GM18505 (cell line): ENCODE data around the gene KATNAL1.
"Not testable (repeated sequence)": the region's sequence is repeated elsewhere in the genome, so short reads cannot be mapped to it uniquely, and the experiment has no call there.

Experiments
- ATAC-seq: cut with Tn5 transposase; IDR thresholded peaks from one replicate; pipeline ENCODE4 v1.9.1; 2021; ENCODE audit not compliant: unreplicated experiment
- POLR2A ChIP-seq: IDR thresholded peaks from 4 replicates; pipeline ENCODE4 v1.6.1; 2011; ENCODE audit warnings: borderline replicate concordance; ENCODE audit not compliant: insufficient read depth, insufficient read length; ENCODE audit errors: extremely low read depth

KATNAL1 gene

DNA sequence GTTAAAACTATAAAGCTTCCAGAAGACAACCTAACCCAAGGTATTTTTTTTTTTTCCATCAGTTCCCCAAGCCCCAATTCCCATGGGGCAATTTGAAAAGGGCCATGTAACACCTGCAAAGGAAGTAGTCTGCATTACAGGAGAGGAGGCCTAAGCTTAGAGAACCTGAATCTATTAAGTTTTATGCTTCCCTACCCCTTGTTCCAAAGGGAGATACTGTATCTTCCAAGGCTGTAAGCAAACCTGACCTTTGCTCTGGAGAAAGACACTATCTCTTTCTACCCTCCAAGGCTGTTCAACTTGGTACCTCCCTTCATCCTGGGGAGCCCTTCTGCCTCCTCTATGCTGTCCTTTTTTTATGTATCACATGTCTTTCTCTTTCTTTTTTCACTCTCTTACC is 15.0 kb downstream of the KATNAL1 start:
- ATAC-seq, result no peak
- TF ChIP-seq POLR2A, result no peak

- no peak for ATAC-seq
- no peak for TF ChIP-seq POLR2A
Observed at GRCh38 chr13:30290812-30291436, 16.4 kb downstream of the KATNAL1 start.

DNA sequence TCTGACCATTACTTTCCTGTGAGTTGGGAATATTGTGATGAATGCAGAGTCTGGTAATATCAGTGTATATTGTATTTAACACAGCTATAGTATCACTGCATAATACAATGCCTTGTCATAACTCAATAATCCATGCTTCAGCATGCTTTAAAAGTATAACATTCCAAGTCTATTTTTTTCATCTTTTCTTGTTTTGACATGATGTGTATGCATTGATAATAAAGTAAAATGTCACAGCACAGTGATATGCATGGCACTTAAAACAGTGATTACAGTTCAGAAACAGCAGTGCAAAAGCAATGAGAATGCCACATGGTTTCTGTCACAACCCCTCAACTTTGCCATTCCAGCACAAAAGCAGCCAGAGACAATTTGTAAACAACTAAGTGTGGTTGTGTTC is 17.8 kb downstream of the KATNAL1 start:
- no peak for ATAC-seq
- no peak for TF ChIP-seq POLR2A

DNA sequence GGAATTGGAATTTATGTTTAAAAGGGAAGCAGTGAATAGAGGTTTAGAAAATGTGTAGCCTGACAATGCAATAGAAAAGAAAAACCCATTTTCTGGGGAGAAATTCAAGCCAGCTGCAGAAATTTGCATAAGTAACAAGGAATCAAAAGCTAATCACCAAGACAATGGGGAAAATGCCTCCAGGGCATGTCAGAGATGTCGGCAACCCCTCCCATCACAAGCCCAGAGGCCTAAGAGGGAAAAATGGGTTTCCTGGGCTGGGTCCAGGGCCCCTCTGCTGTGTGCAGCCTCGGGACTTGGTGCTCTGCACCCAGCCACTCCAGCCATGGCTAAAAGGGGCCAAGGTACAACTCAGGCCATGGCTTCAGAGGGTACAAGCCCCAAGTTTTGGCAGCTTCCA is 21.3 kb downstream of the KATNAL1 start:
- not testable (repeated sequence) for ATAC-seq

DNA sequence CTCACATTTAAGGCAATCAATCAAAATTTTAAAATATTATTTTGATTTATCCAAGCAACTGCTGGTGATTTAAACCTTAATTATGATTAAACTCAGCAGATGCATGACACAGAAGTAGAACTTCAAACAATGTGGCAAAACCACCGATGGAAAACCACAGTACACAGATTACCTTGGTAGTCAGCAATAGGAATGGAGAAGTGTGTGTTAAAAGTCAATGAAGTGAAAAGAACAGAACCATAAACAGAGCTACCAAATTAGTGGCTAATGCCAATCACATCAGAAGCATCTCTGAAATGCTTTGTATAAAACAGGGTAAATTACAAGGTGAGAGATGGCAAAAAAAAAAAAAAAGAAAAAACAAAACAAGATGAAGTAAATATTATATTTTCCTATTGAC is 31.2 kb downstream of the KATNAL1 start:
- no peak for TF ChIP-seq POLR2A
- no peak for ATAC-seq

DNA sequence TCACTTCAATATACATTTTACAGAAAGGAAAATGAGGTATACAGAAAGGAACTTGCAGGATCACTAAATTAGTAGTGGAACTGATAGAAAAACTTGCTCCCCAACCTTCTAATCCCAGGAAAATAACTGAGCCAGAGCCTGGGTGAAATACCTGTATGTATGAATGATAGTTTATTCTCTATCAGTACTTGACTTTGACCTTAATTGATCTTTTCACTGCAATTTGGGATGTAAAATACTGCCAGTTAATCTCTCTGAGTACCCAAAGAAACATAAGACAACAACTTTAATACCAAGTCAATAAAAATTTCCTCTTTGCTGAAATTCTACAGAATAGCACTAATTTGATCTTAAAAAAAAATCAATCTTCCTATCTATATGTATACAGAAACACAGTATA is 33.3 kb downstream of the KATNAL1 start:
- no peak for ATAC-seq

DNA sequence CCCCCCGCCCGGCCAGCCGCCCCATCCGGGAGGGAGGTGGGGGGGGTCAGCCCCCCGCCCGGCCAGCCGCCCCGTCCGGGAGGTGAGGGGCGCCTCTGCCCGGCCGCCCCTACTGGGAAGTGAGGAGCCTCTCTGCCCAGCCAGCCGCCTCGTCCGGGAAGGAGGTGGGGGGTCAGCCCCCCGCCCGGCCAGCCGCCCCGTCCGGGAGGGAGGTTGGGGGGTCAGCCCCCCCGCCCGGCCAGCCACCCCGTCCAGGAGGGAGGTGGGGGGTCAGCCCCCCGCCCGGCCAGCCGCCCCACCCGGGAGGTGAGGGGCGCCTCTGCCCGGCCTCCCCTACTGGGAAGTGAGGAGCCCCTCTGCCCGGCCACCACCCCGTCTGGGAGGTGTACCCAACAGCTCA is 37.3 kb downstream of the KATNAL1 start:
- not testable (repeated sequence) for ATAC-seq

More for the DNA sequence above, 33.3 kb downstream of the KATNAL1 start:
- no peak for TF ChIP-seq POLR2A

DNA sequence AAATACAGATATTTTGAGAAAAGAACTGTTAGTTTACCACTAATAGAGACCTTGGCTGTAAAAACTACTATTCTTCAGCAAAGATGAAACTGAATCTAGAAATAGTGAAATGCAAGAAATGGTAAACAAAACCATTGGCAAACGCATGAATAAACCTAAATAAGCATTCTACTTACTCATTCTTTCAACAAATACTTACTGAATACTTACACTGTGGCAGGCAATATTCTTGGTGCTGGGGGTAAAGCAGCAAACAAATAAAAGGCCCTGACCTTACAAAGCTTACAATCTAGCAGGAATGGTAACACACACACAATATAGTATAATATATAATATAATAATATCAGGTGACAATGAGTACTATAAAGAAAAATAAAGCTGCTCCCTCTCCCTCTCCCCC is 38.7 kb downstream of the KATNAL1 start:
- ATAC-seq, result no peak
- TF ChIP-seq POLR2A, result no peak

- ATAC-seq, result no peak
- TF ChIP-seq POLR2A, result no peak
Observed at GRCh38 chr13:30266756-30267155, 40.6 kb downstream of the KATNAL1 start.

GRCh38 chr13:30259149-30259733 is 48.1 kb downstream of the KATNAL1 start:
- not testable (repeated sequence) for ATAC-seq

DNA sequence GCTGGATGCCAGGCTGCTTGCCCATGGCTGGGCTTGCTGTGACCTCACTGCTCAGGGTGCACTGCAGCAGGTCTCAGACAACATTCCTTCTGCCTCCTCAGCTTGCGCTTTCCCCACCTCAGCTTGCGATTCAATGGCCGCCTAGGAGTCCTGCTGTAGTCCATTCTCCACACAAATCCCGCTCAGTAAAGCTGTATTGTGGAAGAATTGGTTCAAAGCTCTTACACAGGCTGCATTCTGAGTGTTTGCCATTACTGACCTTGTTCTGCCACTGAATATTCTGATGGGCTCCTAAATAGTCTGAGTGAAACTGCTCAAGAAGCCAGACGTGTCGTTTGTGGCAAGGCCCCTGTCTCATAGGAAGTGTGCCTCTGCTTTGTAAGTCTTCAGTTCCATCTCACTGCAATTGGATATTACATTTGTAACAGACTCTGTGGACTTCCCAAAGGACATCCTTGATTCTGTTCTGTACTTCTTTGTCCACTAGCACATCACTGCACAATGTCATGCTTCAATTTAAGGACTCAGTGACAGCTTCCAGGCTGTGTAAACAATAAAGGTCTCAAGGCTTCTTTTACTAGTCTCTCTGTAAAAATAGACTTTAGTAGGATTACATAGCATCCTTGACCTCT is 49.8 kb downstream of the KATNAL1 start:
- TF ChIP-seq POLR2A, result no peak
- ATAC-seq, result no peak

DNA sequence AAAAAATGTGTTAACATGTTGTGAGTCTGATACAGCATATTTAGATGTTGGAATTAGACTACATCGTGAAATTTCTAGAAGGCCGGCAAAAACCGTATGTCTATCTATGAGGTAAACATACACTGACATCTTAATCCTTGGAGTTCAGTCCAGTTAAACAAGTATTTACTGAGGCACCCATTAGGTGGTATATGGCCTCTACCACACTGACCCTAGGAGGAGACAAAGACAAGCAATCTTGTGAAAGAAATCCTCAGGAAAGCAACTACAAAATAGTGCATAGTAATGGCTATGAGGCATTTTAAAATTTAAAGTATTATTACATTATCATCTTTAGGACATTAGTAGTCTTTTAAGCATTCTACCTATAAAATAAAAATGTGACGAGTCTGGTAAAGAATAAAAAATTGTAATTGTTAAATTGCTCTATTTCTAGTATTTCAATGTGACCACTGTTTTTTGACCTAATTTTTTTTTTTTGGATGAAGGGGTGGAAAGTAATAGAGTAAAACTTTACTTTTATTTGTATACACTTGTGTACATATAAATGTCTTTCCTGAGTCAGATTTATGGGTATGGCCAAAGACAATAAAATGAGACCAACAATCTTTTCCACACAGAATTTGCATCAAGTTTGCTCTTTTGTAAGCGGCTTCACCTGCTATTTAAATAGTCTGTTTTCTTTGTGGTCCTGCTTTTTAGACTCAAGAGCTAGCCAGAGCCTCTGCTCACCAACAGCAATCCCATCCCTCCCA is 50.5 kb downstream of the KATNAL1 start:
- no peak for TF ChIP-seq POLR2A
- no peak for ATAC-seq

DNA sequence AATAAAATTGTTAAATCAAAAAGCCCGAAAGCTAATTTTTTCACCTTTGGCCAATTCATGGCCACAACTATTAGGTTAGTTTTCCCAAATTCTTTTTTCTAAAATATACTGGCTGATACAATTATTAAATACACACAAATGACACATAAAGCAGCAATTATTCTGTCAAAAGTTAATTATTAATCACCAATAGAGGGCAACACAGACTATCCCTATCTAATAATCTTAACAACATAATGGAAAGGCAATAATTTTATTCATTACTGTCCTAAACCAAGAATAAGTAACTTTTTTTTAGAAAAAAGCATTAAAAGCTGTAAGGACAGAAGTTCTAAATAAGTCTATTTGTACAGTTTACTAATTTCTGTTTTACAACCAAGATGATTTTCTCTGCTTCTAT is 51.7 kb downstream of the KATNAL1 start:
- no peak for TF ChIP-seq POLR2A
- ATAC-seq, result no peak

DNA sequence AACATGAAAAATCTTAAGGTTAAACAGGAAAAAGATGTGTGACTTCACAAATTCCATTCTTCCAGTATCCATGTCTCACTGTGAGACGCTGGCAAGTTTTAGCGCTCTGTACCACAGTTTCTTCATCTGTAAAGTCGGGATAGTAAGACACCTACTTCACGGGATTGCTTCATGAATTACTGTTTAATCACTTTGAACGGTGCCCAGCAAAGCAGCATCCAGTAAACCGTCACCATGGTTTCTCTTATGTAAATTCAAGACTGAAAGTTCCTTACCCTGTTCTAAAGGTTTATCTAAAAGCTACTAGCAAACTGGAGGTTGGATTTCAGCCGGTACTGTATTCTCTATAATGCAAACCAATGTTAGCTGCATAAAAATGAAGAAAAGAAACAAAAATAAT is 53.5 kb downstream of the KATNAL1 start:
- ATAC-seq, result no peak
- no peak for TF ChIP-seq POLR2A
